ENCODE results near the gene TRAPPC12.
"Not testable (repeated sequence)": the region's sequence is repeated elsewhere in the genome, so short reads cannot be mapped to it uniquely, and the experiment has no call there.

The TRAPPC12 gene

DNA sequence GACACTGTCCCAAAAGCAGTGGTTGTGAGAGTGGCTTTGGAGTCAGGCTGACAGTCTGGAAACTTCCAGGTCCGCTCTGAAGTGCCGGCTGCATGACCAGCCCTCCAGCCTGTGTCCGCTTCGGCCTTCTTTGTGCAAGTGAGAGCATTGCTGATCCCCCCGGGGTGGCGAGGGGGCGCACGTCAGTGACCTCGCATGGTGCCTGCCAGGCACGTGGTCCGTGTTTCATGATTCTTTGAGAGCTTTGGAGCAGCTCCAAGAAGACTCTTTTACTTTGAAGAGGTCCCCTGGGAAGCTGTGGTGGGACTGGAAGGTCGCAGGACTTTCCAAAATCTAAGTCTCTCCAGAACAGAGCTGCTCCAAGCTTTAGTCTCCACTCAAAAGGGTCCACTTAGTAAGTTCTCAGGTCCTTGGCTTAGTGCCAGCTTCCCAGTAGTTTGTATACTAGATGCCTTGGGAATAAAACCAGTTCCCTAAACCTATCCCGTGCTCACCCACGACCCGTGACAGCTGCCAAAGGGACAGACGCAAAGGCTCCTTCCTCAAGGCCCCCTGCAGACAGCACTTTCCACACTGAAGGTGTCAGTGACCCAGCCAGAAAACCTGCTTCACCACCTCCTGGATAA is 71.0 kb downstream of the TRAPPC12 start:
- H3K4me3 ChIP-seq (ENCODE audit: low read depth, low read length), result no peak overlapping the region
- no peak for DNase-seq (ENCODE audit: low read depth, low spot score)
- in situ Hi-C loops (cut with HindIII; ENCODE audit: low sequenced_read_pairs), result no loop called here
- TF ChIP-seq, protein P1, sequence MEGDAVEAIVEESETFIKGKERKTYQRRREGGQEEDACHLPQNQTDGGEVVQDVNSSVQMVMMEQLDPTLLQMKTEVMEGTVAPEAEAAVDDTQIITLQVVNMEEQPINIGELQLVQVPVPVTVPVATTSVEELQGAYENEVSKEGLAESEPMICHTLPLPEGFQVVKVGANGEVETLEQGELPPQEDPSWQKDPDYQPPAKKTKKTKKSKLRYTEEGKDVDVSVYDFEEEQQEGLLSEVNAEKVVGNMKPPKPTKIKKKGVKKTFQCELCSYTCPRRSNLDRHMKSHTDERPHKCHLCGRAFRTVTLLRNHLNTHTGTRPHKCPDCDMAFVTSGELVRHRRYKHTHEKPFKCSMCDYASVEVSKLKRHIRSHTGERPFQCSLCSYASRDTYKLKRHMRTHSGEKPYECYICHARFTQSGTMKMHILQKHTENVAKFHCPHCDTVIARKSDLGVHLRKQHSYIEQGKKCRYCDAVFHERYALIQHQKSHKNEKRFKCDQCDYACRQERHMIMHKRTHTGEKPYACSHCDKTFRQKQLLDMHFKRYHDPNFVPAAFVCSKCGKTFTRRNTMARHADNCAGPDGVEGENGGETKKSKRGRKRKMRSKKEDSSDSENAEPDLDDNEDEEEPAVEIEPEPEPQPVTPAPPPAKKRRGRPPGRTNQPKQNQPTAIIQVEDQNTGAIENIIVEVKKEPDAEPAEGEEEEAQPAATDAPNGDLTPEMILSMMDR (IDR thresholded peaks at IDR 0.05; ENCODE audit: low read depth, low read length), result no peak

DNA sequence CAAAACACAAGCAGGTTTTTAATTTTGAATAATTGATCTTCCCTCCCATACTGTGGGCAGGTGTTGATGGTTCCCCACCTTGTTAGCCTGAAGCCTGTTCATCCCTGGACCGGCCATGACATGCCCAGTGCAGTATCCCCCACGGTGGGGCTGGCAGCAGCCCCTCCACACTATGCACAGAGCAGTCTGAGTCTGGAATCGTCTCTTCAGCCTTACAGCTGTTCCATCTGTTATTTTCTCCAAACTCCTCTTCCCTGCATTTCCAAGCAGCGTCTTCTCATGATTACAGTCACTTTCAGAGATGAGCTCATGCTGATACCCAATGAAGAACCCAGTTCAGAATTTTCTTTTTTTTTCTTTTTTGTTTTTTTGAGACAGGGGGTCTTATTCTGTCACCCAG is 71.7 kb downstream of the TRAPPC12 start:
- H3K4me3 ChIP-seq (ENCODE audit: low read depth, low read length), result no peak overlapping the region
- DNase-seq (ENCODE audit: low read depth, low spot score), result no peak
- TF ChIP-seq, protein P1 (IDR thresholded peaks at IDR 0.05; ENCODE audit: low read depth, low read length), result no peak
- in situ Hi-C loops (cut with HindIII; ENCODE audit: low sequenced_read_pairs), result no loop called here

DNA sequence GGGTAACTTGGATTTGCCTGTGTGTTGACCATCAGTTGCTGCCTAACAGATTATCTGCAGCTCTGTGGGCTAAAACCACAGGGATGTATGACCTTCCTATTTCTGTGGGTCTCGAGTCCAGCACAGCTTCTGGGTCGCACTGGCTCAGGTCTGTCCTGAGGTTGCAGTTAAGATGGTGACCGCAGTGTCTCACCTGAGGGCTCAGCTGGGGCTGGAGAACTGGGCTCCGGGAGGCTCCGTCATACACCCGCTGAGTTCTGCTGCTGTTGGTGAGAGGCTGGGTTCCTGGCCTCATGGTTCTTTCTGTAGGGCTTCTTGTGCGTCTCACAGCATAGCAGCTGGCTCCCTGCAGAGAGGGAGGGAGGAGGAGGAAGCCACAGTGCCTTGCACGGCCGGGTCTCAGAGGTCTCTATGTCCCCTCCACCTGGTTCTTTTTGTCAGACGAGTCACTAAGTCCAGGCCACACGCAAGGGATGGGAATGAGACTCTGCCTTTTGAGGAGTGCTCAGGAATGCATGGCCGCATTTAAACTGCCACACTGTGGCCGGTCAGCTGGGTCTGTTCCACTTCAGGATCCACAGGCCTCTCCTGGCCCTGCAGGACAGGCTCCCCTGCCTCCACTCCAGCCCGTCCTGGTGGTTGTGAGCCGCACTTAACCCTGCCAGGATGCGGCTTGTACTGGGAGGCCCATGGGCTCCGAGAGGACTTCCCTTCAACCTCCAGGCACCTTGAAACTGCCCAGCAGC is 72.6 kb downstream of the TRAPPC12 start:
- no peak overlapping the region for H3K4me3 ChIP-seq (ENCODE audit: low read depth, low read length)
- TF ChIP-seq, protein P1 (IDR thresholded peaks at IDR 0.05; ENCODE audit: low read depth, low read length), result no peak
- DNase-seq (ENCODE audit: low read depth, low spot score), result peak; percentile 21
- in situ Hi-C loops (cut with HindIII; ENCODE audit: low sequenced_read_pairs), result no loop called here

DNA sequence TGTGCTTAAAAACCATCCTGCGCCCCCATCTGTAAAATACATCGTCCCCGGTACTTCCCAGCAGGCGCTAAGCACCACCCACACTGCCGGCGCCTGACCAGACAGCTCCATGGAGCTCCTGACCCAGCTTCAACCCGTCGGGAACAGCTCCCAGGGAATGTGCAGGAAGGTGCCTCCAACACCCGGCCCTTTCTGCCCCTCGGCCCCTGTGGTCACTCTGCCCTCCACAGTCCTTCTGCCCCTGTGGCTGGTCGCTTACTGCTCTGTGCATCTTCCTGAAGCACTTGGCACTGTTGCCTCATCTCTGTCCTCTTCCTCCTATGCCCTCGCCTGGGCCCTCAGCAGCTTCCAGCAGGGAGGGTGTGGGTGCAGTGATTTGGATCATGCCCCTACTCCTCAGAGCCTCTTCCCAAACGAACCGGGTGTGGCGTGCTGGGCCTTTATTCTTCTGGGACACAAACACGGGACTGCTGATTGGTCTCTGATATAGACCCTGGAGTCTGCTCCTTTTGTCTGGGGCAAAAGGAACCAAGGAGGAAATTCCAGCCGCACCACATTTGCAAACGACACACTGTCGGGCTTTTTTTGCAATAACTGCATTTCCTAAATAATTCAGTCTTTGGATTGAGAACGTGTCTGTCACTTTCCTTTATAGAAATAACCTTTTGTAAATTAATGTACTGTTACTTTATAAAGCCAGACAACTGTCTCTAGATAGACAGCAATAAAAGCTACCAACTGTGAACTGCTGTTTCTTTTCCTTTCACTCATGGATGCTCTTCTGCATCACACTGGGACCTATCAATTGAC is 73.9 kb downstream of the TRAPPC12 start:
- in situ Hi-C loops (cut with HindIII; ENCODE audit: low sequenced_read_pairs), result no loop called here
- no peak for DNase-seq (ENCODE audit: low read depth, low spot score)
- TF ChIP-seq, protein P1 (IDR thresholded peaks at IDR 0.05; ENCODE audit: low read depth, low read length), result no peak
- H3K4me3 ChIP-seq (ENCODE audit: low read depth, low read length), result no peak overlapping the region

DNA sequence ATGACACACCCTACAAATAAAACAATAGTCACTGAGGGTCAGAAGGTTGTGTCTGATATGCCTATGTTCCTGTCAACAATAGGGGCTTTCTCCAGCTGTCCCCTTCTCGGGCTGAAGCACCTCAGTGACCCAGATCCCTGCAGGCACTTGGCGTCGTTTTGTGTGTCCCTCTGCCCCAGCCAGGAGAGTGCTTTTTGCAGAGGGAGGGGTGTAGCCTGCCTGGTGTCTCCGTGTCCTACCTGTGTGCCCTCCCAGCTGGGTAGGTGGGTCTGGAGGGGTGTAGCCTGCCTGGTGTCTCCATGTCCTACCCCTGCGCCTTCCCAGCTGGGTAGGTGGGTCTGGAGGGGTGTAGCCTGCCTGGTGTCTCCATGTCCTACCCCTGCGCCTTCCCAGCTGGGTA is 74.5 kb downstream of the TRAPPC12 start:
- DNase-seq (ENCODE audit: low read depth, low spot score); H3K4me3 ChIP-seq (ENCODE audit: low read depth, low read length); in situ Hi-C loops (cut with HindIII; ENCODE audit: low sequenced_read_pairs): not testable (repeated sequence)

DNA sequence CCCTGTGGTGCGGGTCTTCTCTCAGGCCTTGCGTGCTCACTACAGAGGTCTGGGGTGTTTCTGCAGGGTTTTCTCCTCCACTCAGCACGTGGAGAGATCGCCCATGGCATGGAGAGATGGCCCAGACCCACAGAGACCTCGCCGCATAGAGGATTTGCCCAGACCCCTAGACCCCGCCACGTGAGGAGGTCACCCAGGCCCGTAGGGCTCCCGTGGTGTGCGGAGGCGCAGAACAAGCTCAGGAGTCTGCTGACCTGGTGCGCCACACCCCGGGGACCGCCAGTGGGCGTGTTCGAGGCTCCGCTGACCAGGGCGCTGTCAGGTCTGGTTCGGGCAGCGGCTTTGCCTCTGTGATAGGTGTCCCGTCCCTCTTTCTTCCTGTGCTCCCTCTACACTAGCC is 75.3 kb downstream of the TRAPPC12 start:
- in situ Hi-C loops (cut with HindIII; ENCODE audit: low sequenced_read_pairs), result no loop called here
- TF ChIP-seq, protein P1 (IDR thresholded peaks at IDR 0.05; ENCODE audit: low read depth, low read length), result no peak

More for the DNA sequence above, 75.3 kb downstream of the TRAPPC12 start:
- DNase-seq (ENCODE audit: low read depth, low spot score), result no peak
- H3K4me3 ChIP-seq (ENCODE audit: low read depth, low read length), result no peak overlapping the region

Measured in astrocyte of the spinal cord (primary cell).